Measurements from ENCODE around the gene BNIP2. TPM values are rescaled to one million over a fixed set of nuclear protein-coding genes. Genes with fewer than 3 reads are reported as not detected.

The BNIP2 gene
- total RNA-seq, 1 donor from 2014 or later = 75.3 TPM

GRCh38 chr15:59723687-59724346 lies 34.7 kb upstream of the BNIP2 start:
- no peaks in the 10 kb centered on the region for H3K4me1 Mint-ChIP-seq (ENCODE audit: unreplicated experiment)
- H3K27ac Mint-ChIP-seq (ENCODE audit: unreplicated experiment) = no peak overlapping the region
- TF ChIP-seq CTCF (IDR thresholded peaks at IDR 0.05; ENCODE audit: unreplicated experiment) = no peak
- no peaks in the 10 kb centered on the region for H3K36me3 Mint-ChIP-seq (ENCODE audit: low read depth, unreplicated experiment)
- no peaks in the 10 kb centered on the region for H3K9me3 Mint-ChIP-seq (ENCODE audit: unreplicated experiment)
- H3K27me3 Mint-ChIP-seq (ENCODE audit: unreplicated experiment) = no peaks in the 10 kb centered on the region
- DNase-seq (ENCODE audit: low spot score) = no peak
- H3K4me3 Mint-ChIP-seq (ENCODE audit: unreplicated experiment) = no peak overlapping the region

- no peaks in the 10 kb centered on the region for H3K27me3 Mint-ChIP-seq (ENCODE audit: unreplicated experiment)
- no peaks in the 10 kb centered on the region for H3K9me3 Mint-ChIP-seq (ENCODE audit: unreplicated experiment)
- H3K36me3 Mint-ChIP-seq (ENCODE audit: low read depth, unreplicated experiment) = no peaks in the 10 kb centered on the region
- no peak for DNase-seq (ENCODE audit: low spot score)
- no peak for TF ChIP-seq CTCF (IDR thresholded peaks at IDR 0.05; ENCODE audit: unreplicated experiment)
- H3K4me3 Mint-ChIP-seq (ENCODE audit: unreplicated experiment) = no peak overlapping the region
- no peaks in the 10 kb centered on the region for H3K4me1 Mint-ChIP-seq (ENCODE audit: unreplicated experiment)
- H3K27ac Mint-ChIP-seq (ENCODE audit: unreplicated experiment) = no peak overlapping the region
Observed at GRCh38 chr15:59722476-59722875, 33.4 kb upstream of the BNIP2 start.

GRCh38 chr15:59722037-59722436 lies 32.9 kb upstream of the BNIP2 start:
- DNase-seq (ENCODE audit: low spot score) = no peak
- Mint-ChIP-seq H3K27me3 (ENCODE audit: unreplicated experiment) (no peaks in the 10 kb centered on the region), H3K9me3 (ENCODE audit: unreplicated experiment) (no peaks in the 10 kb centered on the region), H3K4me3 (ENCODE audit: unreplicated experiment) (no peak overlapping the region), H3K27ac (ENCODE audit: unreplicated experiment) (no peak overlapping the region), H3K4me1 (ENCODE audit: unreplicated experiment) (no peaks in the 10 kb centered on the region), H3K36me3 (ENCODE audit: low read depth, unreplicated experiment) (no peaks in the 10 kb centered on the region)
- no peak for TF ChIP-seq CTCF (IDR thresholded peaks at IDR 0.05; ENCODE audit: unreplicated experiment)

GRCh38 chr15:59721411-59721810 lies 32.3 kb upstream of the BNIP2 start:
- H3K9me3 Mint-ChIP-seq (ENCODE audit: unreplicated experiment) = no peaks in the 10 kb centered on the region
- DNase-seq (ENCODE audit: low spot score) = no peak
- H3K27ac Mint-ChIP-seq (ENCODE audit: unreplicated experiment) = no peak overlapping the region
- TF ChIP-seq CTCF (IDR thresholded peaks at IDR 0.05; ENCODE audit: unreplicated experiment) = no peak
- H3K27me3 Mint-ChIP-seq (ENCODE audit: unreplicated experiment) = no peaks in the 10 kb centered on the region
- H3K36me3 Mint-ChIP-seq (ENCODE audit: low read depth, unreplicated experiment) = no peaks in the 10 kb centered on the region
- no peaks in the 10 kb centered on the region for H3K4me1 Mint-ChIP-seq (ENCODE audit: unreplicated experiment)
- no peak overlapping the region for H3K4me3 Mint-ChIP-seq (ENCODE audit: unreplicated experiment)

- Mint-ChIP-seq H3K4me1 (ENCODE audit: unreplicated experiment) (no peaks in the 10 kb centered on the region), H3K27ac (ENCODE audit: unreplicated experiment) (no peak overlapping the region), H3K36me3 (ENCODE audit: low read depth, unreplicated experiment) (no peaks in the 10 kb centered on the region), H3K9me3 (ENCODE audit: unreplicated experiment) (no peaks in the 10 kb centered on the region), H3K4me3 (ENCODE audit: unreplicated experiment) (no peak overlapping the region), H3K27me3 (ENCODE audit: unreplicated experiment) (no peaks in the 10 kb centered on the region)
- no peak for DNase-seq (ENCODE audit: low spot score)
- TF ChIP-seq CTCF (IDR thresholded peaks at IDR 0.05; ENCODE audit: unreplicated experiment) = no peak
Observed at GRCh38 chr15:59713177-59713576, 24.1 kb upstream of the BNIP2 start.
